H9 (cell line): Measurements from ENCODE around the gene DBH. TPM values are rescaled to one million over a fixed set of nuclear protein-coding genes. Genes with fewer than 3 reads are reported as not detected.

Experiments
- DNase-seq: peaks from one replicate; pipeline ENCODE4 v3.0.0-alpha.2; 2017
- H2AFZ ChIP-seq: one replicate; pipeline ENCODE4 v1.6.1; 2013; ENCODE audit warnings: mild to moderate bottlenecking, low read length, control low read depth, moderate library complexity
- H2AK5ac ChIP-seq: 2 replicates; pipeline ENCODE4 v1.6.1; 2013; ENCODE audit warnings: low read length, control low read depth, mixed read lengths; ENCODE audit not compliant: insufficient read length
- H2BK120ac ChIP-seq: one replicate; pipeline ENCODE4 v1.6.1; 2013; ENCODE audit warnings: low read depth, mild to moderate bottlenecking, low read length, control low read depth, inconsistent platforms; ENCODE audit not compliant: poor library complexity, severe bottlenecking
- H2BK12ac ChIP-seq: 2 replicates; pipeline ENCODE4 v1.6.1; 2013; ENCODE audit warnings: low read length, control low read depth, mixed read lengths, low read depth; ENCODE audit not compliant: insufficient read length
- H2BK15ac ChIP-seq: 2 replicates; pipeline ENCODE4 v1.6.1; 2013; ENCODE audit warnings: low read depth, low read length, control low read depth
- H2BK20ac ChIP-seq: one replicate; pipeline ENCODE4 v1.6.1; 2013; ENCODE audit warnings: low read depth, mild to moderate bottlenecking, low read length, control low read depth, inconsistent platforms; ENCODE audit not compliant: poor library complexity, severe bottlenecking
- H2BK5ac ChIP-seq: 2 replicates; pipeline ENCODE4 v1.6.1; 2013; ENCODE audit warnings: low read length, control low read depth, mixed read lengths; ENCODE audit not compliant: insufficient read length
- H3K14ac ChIP-seq: 2 replicates; pipeline ENCODE4 v1.6.1; 2013; ENCODE audit warnings: low read length, control low read depth; ENCODE audit not compliant: insufficient read depth
- H3K18ac ChIP-seq: 2 replicates; pipeline ENCODE4 v1.6.1; 2013; ENCODE audit warnings: low read depth, mild to moderate bottlenecking, mixed read lengths, low read length, control low read depth; ENCODE audit not compliant: insufficient read length
- H3K23ac ChIP-seq: 2 replicates; pipeline ENCODE4 v1.6.1; 2013; ENCODE audit warnings: low read length, control low read depth, mixed read lengths, low read depth; ENCODE audit not compliant: insufficient read length
- H3K23me2 ChIP-seq: 2 replicates; pipeline ENCODE4 v1.6.1; 2013; ENCODE audit warnings: low read depth, mild to moderate bottlenecking, mixed read lengths, low read length, control low read depth; ENCODE audit not compliant: insufficient read length, poor library complexity, severe bottlenecking
- H3K27ac ChIP-seq: 2 replicates; pipeline ENCODE4 v1.5.1; 2013; ENCODE audit warnings: low read length, control low read depth, mixed read lengths, low read depth; ENCODE audit not compliant: insufficient read length
- H3K27me3 ChIP-seq: 2 replicates; pipeline ENCODE4 v1.6.1; 2013; ENCODE audit warnings: low read length, control low read depth, inconsistent platforms; ENCODE audit not compliant: insufficient read depth
- H3K4ac ChIP-seq: 2 replicates; pipeline ENCODE4 v1.6.1; 2013; ENCODE audit warnings: low read depth, mild to moderate bottlenecking, control low read depth, inconsistent platforms, low read length, moderate library complexity
- H3K4me1 ChIP-seq: 2 replicates; pipeline ENCODE4 v1.6.1; 2013; ENCODE audit warnings: low read length, control low read depth, inconsistent platforms; ENCODE audit not compliant: insufficient read depth
- H3K4me2 ChIP-seq: 2 replicates; pipeline ENCODE4 v1.6.1; 2013; ENCODE audit warnings: low read length, control low read depth, mixed read lengths; ENCODE audit not compliant: insufficient read length, insufficient read depth
- H3K56ac ChIP-seq: 2 replicates; pipeline ENCODE4 v1.6.1; 2013; ENCODE audit warnings: low read depth, mild to moderate bottlenecking, mixed read lengths, low read length, control low read depth; ENCODE audit not compliant: insufficient read length
- H3K79me1 ChIP-seq: 2 replicates; pipeline ENCODE4 v1.6.1; 2013; ENCODE audit warnings: low read depth, mild to moderate bottlenecking, moderate library complexity, low read length, control low read depth, inconsistent platforms; ENCODE audit not compliant: insufficient read depth, poor library complexity, severe bottlenecking
- H3K79me2 ChIP-seq: 2 replicates; pipeline ENCODE4 v1.6.1; 2013; ENCODE audit warnings: low read length, control low read depth, inconsistent platforms; ENCODE audit not compliant: insufficient read depth
- H3K9ac ChIP-seq: 2 replicates; pipeline ENCODE4 v1.6.1; 2013; ENCODE audit warnings: low read length, control low read depth, mixed read lengths; ENCODE audit not compliant: insufficient read length; ENCODE audit errors: extremely low read depth
- H3K9me3 ChIP-seq: one replicate; pipeline ENCODE4 v1.6.1; 2013; ENCODE audit warnings: low read depth, low read length, inconsistent platforms; ENCODE audit not compliant: control insufficient read depth
- H3T11ph ChIP-seq: one replicate; pipeline ENCODE4 v1.6.1; 2013; ENCODE audit warnings: mild to moderate bottlenecking, low read length, control low read depth, inconsistent platforms
- H4K20me1 ChIP-seq: one replicate; pipeline ENCODE4 v1.6.1; 2013; ENCODE audit not compliant: control insufficient read depth, insufficient read length, insufficient read depth
- H4K5ac ChIP-seq: 2 replicates; pipeline ENCODE4 v1.6.1; 2013; ENCODE audit warnings: low read depth, mild to moderate bottlenecking, mixed read lengths, low read length, control low read depth; ENCODE audit not compliant: insufficient read length
- H4K8ac ChIP-seq: replicated peaks from 2 replicates; pipeline ENCODE4 v1.6.1; 2013; ENCODE audit warnings: low read length, control low read depth, mixed read lengths, low read depth; ENCODE audit not compliant: insufficient read length
- H4K91ac ChIP-seq: 2 replicates; pipeline ENCODE4 v1.6.1; 2013; ENCODE audit warnings: low read depth, mild to moderate bottlenecking, moderate library complexity, mixed read lengths, low read length, control low read depth; ENCODE audit not compliant: insufficient read length
- H3K27ac Mint-ChIP-seq, 3 experiments: 2 replicates in 2 of 3; 3 replicates in 1 of 3; pipeline ENCODE4 v1.8.0; 2020 to 2021; ENCODE audit warnings: mixed read lengths in 3 of 3, mild to moderate bottlenecking in 1 of 3, moderate library complexity in 1 of 3
- H3K27me3 Mint-ChIP-seq: 2 replicates; pipeline ENCODE4 v1.8.0; 2021; ENCODE audit warnings: low read depth, mild to moderate bottlenecking, moderate library complexity, mixed read lengths
- H3K36me3 Mint-ChIP-seq, 3 experiments: 2 replicates in 2 of 3; 3 replicates in 1 of 3; pipeline ENCODE4 v1.8.0; 2020 to 2021; ENCODE audit warnings: low read depth in 3 of 3, mixed read lengths in 3 of 3; ENCODE audit not compliant: insufficient read depth in 1 of 3
- H3K4me1 Mint-ChIP-seq, 2 experiments: 2 replicates each; pipeline ENCODE4 v1.8.0; 2020; ENCODE audit warnings: mixed read lengths in 2 of 2
- H3K4me3 Mint-ChIP-seq, 2 experiments: 2 replicates in 1 of 2; 3 replicates in 1 of 2; pipeline ENCODE4 v1.8.0; 2020 to 2021; ENCODE audit warnings: mild to moderate bottlenecking in 2 of 2, mixed read lengths in 2 of 2, moderate library complexity in 1 of 2
- H3K9me3 Mint-ChIP-seq, 2 experiments: 2 replicates in 1 of 2; 3 replicates in 1 of 2; pipeline ENCODE4 v1.8.0; 2020; ENCODE audit warnings: mild to moderate bottlenecking in 2 of 2, mixed read lengths in 2 of 2, moderate library complexity in 1 of 2
- CTCF ChIP-seq: fragments of 200-600 bp; sonication (generic); conservative IDR thresholded peaks from 3 replicates; pipeline ENCODE4 v1.8.0; 2021; ENCODE audit warnings: antibody characterized with exemption, mild to moderate bottlenecking
- WGBS: extraction: QIAGEN DNeasy Blood & Tissue Kit; methylation state at CpG from one replicate; pipeline ENCODE4 v1.1.7; 2013; ENCODE audit warnings: missing lambda C conversion rate, low lambda C conversion rate, mixed read lengths; ENCODE audit not compliant: insufficient read length; ENCODE audit errors: extremely low coverage; 5-methylcytosine and 5-hydroxymethylcytosine counted together
- total RNA-seq: library from RNA; stranded (reverse); gene quantifications from 2 replicates; pipeline ENCODE4 v1.2.1, GENCODE V29; 2021

The DBH gene
- total RNA-seq, 1 experiment from 2014 or later: not detected

- Mint-ChIP-seq H3K4me1 (peaks cover 12 to 20% of the 10 kb centered on the region in 2 experiments), H3K27me3 (no peaks in the 10 kb centered on the region; the same call in 1 of the 2 replicates), H3K27ac (no peak overlapping the region; a peak in 1 of 7 replicates), H3K9me3 (no peaks in the 10 kb centered on the region), H3K4me3 (no peak overlapping the region), H3K36me3 (no peaks in the 10 kb centered on the region; a peak in 1 of 7 replicates)
- Histone ChIP-seq H3T11ph (no peak overlapping the region), H3K23me2 (no peaks in the 10 kb centered on the region), H2BK15ac (no peak overlapping the region), H3K9me3 (no peaks in the 10 kb centered on the region), H2AFZ (no peak overlapping the region), H4K20me1 (no peaks in the 10 kb centered on the region), H2BK5ac (no peak overlapping the region), H3K9ac (no peak overlapping the region), H3K4ac (no peak overlapping the region), H2BK20ac (no peak overlapping the region), H3K14ac (no peak overlapping the region; the same call in 1 of the 2 replicates), H3K23ac (no peak overlapping the region), H3K27ac (no peak overlapping the region), H4K91ac (no peak overlapping the region), H3K4me1 (peaks cover 4% of the 10 kb centered on the region; the same call in 1 of the 2 replicates), H2BK120ac (no peak overlapping the region), H2BK12ac (no peak overlapping the region), H4K5ac (no peak overlapping the region), H2AK5ac (no peak overlapping the region), H3K79me1 (no peaks in the 10 kb centered on the region), H3K56ac (no peak overlapping the region), H3K18ac (no peak overlapping the region), H3K4me2 (no peak overlapping the region), H3K27me3 (no peaks in the 10 kb centered on the region), H4K8ac (no peak overlapping the region), H3K79me2 (no peaks in the 10 kb centered on the region)
- no peak for TF ChIP-seq CTCF
- no CpG with 5 or more reads among the region's 15 CpGs for WGBS
- no peak for DNase-seq
These were observed 42.9 kb downstream of the DBH start for GRCh38 chr9:133679056-133679455.
